NCI-H2029 (cell line): ENCODE results near the gene FAM120B.
"Not testable (repeated sequence)": the region's sequence is repeated elsewhere in the genome, so short reads cannot be mapped to it uniquely, and the experiment has no call there.

Experiments used
- DNase-seq: peaks from one replicate; lab custom pipeline; 2025; lab: John Stamatoyannopoulos, UW

FAM120B gene

GRCh38 chr6:170383466-170384035 lies 77.0 kb downstream of the FAM120B start:
- DNase-seq = no peak

GRCh38 chr6:170385506-170385905 lies 78.9 kb downstream of the FAM120B start:
- DNase-seq = no peak

- DNase-seq = no peak
Measured at GRCh38 chr6:170388113-170388512, 81.6 kb downstream of the FAM120B start.

DNA sequence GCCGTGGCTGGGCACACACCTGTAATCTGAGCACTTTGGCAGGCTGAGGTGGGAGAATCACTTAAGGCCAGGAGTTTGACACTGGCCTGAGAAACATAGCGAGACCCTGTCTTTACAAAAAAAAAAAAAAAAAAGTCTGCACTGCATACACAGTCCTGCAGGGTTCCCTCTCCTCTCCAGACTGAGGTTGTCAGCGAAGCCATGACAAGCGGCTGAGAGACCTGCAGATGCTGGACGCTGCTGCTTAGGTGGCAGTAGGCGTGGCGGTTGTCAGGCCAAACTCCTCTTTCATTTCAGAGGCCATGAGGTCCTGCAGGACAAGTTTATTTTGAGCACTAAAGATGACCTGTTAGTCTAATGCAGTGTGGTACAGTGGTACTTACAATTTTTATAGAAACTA lies 86.5 kb downstream of the FAM120B start:
- no peak for DNase-seq

- DNase-seq = no peak
Measured at GRCh38 chr6:170393807-170394399, 87.3 kb downstream of the FAM120B start.

DNA sequence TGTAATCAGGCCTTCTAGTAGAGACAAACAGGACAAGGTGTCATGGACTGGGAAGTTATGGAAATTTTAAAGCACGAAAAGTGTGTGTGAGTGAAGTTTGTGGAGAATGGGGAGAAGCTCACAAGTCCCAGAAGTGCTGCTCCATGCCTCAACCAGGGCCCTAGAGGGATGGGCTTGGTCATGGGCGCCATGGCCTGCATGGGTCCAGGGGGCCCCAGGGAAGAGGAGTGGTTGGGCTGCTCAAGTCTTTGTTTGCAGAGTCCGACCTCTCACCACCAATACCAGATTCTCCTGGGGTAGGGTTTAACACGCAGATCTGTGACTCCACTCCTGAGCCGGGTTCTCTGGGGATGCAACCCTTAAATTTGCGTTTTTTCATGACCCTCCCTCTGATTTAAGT lies 88.4 kb downstream of the FAM120B start:
- DNase-seq = no peak

GRCh38 chr6:170398743-170399369 lies 92.3 kb downstream of the FAM120B start:
- DNase-seq = not testable (repeated sequence)

DNA sequence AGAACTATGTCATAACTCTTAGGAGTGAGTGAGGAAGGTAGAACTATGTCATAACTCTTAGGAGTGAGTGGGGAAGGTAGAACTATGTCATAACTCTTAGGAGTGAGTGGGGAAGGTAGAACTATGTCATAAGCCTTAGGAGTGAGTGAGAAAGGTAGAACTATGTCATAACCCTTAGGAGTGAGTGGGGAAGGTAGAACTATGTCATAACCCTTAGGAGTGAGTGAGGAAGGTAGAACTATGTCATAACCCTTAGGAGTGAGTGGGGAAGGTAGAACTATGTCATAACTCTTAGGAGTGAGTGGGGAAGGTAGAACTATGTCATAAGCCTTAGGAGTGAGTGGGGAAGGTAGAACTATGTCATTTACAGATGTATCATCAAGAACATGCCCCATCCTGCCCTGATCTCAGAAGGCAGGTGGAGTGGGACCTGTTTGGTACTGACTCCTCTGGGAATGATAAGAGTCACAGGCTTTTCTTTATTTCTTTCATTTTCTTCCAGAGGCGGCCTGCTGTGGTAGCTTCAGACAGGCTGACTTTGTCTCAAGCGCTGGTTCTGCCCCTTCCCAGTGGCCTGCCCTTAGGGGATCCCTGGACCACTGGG lies 93.5 kb downstream of the FAM120B start:
- not testable (repeated sequence) for DNase-seq

- DNase-seq = no peak
Measured at GRCh38 chr6:170402318-170403040, 95.9 kb downstream of the FAM120B start.

DNA sequence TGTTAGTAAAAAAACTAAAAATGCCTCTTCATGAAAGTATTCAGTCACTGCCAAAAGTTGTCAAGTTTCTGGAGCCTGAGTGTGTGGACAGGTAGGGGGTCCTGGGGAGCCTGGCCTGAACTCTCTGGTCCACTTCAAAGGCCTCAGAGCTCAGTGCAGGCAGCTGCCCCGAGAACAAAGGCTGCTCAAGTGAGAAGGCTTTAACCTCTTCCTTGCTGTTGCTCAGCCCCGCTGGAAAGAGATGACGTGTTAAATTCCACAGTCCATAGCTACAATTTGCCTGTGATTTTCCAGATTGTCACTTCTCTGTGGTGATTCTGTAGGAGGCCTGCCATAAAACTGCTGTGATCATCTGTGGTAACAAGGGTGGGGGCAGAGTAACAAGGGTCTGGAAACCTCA lies 96.9 kb downstream of the FAM120B start:
- DNase-seq = no peak

DNA sequence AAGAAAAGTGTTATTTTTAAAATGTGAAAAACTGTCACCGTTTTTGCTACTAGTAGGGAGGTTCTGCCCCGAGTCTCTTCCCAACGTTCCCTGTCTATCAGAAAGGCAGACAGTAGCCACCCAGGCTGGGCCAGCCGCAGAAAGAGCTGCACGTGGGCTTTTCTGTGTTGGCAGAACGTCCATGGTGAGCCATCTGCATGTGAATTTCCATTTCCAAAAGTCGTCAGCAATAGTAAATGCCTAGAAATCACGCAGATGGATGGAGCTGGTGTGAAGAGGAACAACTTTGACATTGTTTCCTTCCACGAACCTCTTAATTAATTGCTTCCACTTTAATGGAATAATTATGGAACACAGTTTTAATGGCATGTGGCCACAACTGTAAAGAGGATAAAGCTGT lies 97.5 kb downstream of the FAM120B start:
- DNase-seq = no peak

DNA sequence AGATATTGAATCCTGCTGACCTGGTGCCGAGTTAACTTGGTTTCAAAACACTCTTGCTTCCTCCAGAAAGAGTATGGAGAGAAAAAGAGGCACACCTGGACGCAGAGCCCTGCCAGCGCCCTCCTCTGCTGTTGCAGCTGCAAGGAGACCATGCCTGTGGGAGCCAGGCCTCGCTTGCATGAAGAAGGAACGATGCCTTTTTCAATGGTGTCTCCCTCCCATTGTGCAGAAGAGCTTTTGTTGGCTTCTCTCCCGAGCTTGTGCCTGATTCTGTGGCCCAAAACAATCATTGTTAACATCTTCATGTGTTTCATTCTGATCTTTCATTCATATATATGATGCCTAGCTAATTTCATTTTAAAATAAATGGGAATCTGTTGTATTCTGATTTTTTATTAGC lies 98.1 kb downstream of the FAM120B start:
- DNase-seq = no peak

DNA sequence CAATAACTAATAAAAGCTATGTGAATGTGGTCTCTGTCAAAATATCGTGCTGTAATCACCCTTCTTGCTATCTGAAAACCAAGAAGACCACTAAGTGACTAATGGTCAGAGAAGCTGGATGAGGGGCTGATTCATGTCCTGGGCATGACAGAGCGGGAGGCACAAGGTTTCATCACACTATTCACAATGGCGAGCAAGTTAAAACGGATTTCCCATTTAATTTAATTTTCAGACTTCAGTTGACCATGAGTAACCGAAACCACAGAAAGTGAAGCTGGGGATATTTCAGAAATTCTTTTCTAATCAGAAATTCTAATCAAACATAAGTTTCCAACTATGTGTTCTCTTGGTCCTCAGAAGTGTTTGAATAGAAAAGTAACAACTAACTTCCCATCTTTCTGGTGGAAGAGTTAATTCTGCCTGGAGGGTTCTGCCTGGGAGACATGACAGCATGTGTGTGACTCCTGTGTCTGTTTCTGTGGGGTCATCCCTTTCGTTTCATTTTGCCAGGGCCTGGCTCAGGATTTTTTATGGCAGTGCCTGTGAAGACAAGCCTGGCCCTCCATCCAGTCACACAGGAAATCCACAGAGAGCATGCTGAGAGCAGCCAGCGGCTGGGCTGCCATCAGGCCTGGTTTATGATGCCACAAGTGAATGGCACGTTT lies 98.9 kb downstream of the FAM120B start:
- no peak for DNase-seq

DNA sequence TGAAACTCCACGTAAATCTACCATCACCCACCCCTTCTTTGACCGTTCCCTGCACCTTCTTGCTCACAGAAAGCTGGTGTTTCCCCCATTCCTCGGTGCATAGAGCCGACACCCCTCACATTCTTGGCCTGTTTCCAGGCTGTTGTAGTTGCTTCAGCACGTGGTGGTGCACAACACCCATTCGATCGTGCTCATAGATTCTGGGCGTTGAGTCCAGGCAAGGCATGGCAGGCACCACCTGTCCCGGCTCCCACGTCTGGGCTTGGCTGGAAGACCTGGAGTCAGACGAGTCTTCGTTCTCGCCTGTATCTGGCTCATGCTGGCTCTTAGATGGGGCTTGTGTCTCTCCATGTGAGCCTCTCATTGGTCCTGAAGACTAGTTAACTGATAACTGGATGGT lies 100.6 kb downstream of the FAM120B start:
- no peak for DNase-seq

DNA sequence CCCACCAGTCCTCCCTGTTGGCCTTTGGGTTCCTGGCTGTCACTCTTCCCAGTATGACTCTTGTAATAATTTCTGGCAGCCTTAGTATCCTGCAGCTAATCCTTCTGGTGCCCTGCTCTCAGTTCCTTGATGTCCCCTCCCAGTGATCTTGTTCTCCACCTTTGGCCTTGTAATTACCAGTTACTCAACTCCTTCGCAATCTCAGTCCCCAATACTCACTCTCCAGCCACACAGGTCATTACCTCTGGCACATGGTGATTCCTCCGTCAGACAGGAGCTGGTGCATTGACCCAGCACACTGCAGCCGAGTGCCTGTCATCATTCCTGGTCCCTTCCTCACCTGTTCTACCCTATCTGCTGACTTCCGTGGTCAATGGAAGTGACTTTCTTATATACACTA lies 101.4 kb downstream of the FAM120B start:
- no peak for DNase-seq

DNA sequence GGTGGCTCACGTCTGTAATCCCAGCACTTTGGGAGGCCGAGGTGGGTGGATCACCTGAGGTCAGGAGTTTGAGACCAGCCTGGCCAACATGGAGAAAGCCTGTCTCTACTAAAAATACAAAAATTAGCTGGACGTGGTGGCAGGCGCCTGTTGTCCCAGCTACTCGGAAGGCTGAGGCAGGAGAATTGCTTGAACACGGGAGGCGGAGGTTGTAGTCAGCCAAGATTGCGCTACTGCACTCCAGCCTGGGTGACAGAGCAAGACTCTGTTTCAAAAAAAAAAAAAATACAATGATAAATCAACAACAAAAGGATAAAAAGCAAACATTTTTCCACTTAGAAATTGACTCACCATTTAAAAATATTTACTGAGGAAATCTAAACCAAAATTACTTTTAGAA lies 103.2 kb downstream of the FAM120B start:
- not testable (repeated sequence) for DNase-seq

GRCh38 chr6:170410241-170410640 lies 103.7 kb downstream of the FAM120B start:
- no peak for DNase-seq

- no peak for DNase-seq
Measured at GRCh38 chr6:170415318-170415717, 108.8 kb downstream of the FAM120B start.

DNA sequence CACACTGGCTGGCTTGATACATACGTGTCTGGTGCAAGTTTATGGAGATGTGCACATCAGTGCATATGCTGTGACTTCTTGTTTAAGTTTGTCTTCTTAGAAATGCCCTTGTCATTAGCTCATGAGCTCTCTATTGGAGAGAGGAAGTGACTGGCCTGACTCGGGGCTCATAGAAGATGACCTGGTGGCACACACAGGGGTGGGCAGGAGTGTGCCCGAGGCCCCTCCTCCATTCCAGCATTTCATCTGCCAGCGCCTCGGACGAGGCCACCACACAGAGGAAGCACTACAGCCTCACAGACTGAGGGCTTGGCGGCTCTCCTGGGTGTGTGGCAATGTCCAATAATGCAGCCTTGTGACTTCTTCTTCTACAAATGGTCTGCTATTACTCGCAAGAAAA lies 109.7 kb downstream of the FAM120B start:
- no peak for DNase-seq

GRCh38 chr6:170416959-170417606 lies 110.5 kb downstream of the FAM120B start:
- DNase-seq = no peak

DNA sequence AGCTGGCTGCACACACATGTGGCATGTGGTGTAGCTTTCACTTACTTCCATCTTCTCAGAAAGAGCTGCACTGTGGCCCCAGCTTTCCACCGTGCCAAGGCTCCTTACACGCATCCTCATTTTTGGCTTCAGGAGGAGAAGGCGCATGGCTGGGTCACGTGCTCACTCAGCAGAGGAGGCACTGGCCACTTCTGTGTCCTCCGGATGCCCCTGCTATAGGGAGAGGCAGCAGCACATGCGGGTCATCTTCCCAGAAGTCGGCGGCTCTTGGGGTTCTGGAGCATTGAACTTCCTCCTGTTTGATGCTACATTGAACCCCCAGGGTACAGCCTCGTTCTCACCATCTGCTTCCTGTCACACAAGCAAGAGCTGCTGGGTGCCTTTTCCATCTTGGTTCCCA lies 111.3 kb downstream of the FAM120B start:
- DNase-seq = no peak

DNA sequence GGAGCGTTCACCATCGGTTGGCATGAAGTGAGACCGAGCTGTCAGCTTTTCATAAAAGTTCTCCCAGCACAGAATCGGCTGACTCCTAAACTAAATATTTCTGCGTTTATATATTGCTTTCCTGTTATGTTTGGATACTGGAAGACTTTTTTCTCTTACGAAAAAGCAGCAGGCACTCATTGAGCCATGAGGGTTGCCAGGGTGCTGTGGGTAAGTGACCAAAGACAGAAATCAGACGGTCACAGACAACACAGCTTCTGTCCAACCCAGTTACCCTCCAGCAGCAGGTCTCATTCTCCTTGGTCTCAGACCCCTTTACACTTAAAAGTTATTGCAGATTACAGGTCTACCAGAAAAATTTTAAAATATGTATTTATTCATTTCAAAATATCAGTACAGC lies 113.7 kb downstream of the FAM120B start:
- no peak for DNase-seq
